ENCODE data around the gene TMEM91. TPM values are rescaled to one million over a fixed set of nuclear protein-coding genes. Genes with fewer than 3 reads are reported as not detected.

TMEM91 gene
- total and polyA plus RNA-seq, 9 of the 15 experiments (the other 6 are each of a cell fraction or from before 2014, with no cell fraction given): 1.2 to 5.2 (median 2.7) TPM

GRCh38 chr19:41352609-41353465, 23.5 kb upstream of the TMEM91 start (continued):
- TF ChIP-seq IRF1 (CRISPR knock-in tag; IDR thresholded peaks at IDR 0.05; ENCODE audit: borderline replicate concordance): no peak; the same call in 1 of the 2 replicates
- no peak for TF ChIP-seq DDX20 (tag; IDR thresholded peaks at IDR 0.05; ENCODE audit: low read depth)
- TF ChIP-seq KLF1 (tag; IDR thresholded peaks at IDR 0.05): no peak
- TF ChIP-seq ZNF354B (CRISPR knock-in tag; IDR thresholded peaks at IDR 0.05): no peak
- no peak for TF ChIP-seq THAP12 (CRISPR knock-in tag; IDR thresholded peaks at IDR 0.05)
- TF ChIP-seq, protein P1, sequence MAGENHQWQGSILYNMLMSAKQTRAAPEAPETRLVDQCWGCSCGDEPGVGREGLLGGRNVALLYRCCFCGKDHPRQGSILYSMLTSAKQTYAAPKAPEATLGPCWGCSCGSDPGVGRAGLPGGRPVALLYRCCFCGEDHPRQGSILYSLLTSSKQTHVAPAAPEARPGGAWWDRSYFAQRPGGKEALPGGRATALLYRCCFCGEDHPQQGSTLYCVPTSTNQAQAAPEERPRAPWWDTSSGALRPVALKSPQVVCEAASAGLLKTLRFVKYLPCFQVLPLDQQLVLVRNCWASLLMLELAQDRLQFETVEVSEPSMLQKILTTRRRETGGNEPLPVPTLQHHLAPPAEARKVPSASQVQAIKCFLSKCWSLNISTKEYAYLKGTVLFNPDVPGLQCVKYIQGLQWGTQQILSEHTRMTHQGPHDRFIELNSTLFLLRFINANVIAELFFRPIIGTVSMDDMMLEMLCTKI (IDR thresholded peaks at IDR 0.05; ENCODE audit: partially characterized antibody): no peak
- TF ChIP-seq ZNF316 (IDR thresholded peaks at IDR 0.05): no peak
- TF ChIP-seq, protein P2, sequence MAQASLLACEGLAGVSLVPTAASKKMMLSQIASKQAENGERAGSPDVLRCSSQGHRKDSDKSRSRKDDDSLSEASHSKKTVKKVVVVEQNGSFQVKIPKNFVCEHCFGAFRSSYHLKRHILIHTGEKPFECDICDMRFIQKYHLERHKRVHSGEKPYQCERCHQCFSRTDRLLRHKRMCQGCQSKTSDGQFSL (CRISPR knock-in tag; IDR thresholded peaks at IDR 0.05): 0 out of 2 replicates have a peak, but pooled peaks have one; percentile 46
- TF ChIP-seq, protein P2 (tag; IDR thresholded peaks at IDR 0.05): no peak
- no peak for TF ChIP-seq ZNF830 (CRISPR knock-in tag; IDR thresholded peaks at IDR 0.05)
- TF ChIP-seq, protein P3, sequence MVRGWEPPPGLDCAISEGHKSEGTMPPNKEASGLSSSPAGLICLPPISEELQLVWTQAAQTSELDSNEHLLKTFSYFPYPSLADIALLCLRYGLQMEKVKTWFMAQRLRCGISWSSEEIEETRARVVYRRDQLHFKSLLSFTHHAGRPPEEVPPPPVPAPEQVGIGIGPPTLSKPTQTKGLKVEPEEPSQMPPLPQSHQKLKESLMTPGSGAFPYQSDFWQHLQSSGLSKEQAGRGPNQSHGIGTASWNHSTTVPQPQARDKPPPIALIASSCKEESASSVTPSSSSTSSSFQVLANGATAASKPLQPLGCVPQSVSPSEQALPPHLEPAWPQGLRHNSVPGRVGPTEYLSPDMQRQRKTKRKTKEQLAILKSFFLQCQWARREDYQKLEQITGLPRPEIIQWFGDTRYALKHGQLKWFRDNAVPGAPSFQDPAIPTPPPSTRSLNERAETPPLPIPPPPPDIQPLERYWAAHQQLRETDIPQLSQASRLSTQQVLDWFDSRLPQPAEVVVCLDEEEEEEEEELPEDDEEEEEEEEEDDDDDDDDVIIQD (CRISPR knock-in tag; IDR thresholded peaks at IDR 0.05): no peak
- no peak for TF ChIP-seq ZBTB17 (CRISPR knock-in tag; IDR thresholded peaks at IDR 0.05)
- TF ChIP-seq SMC3 (conservative IDR thresholded peaks at IDR 0.05; ENCODE audit: insufficient read depth, low read depth, low read length): no peak
- TF ChIP-seq RBFOX2 (IDR thresholded peaks at IDR 0.05; ENCODE audit: low read depth, low read length): peak; percentile 79
- TF ChIP-seq RBM17 (IDR thresholded peaks at IDR 0.05; ENCODE audit: borderline replicate concordance, low read depth, low read length): no peak
- TF ChIP-seq, protein P4, sequence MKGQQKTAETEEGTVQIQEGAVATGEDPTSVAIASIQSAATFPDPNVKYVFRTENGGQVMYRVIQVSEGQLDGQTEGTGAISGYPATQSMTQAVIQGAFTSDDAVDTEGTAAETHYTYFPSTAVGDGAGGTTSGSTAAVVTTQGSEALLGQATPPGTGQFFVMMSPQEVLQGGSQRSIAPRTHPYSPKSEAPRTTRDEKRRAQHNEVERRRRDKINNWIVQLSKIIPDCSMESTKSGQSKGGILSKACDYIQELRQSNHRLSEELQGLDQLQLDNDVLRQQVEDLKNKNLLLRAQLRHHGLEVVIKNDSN (CRISPR knock-in tag; IDR thresholded peaks at IDR 0.05): peak; percentile 50
- TF ChIP-seq, protein P5, sequence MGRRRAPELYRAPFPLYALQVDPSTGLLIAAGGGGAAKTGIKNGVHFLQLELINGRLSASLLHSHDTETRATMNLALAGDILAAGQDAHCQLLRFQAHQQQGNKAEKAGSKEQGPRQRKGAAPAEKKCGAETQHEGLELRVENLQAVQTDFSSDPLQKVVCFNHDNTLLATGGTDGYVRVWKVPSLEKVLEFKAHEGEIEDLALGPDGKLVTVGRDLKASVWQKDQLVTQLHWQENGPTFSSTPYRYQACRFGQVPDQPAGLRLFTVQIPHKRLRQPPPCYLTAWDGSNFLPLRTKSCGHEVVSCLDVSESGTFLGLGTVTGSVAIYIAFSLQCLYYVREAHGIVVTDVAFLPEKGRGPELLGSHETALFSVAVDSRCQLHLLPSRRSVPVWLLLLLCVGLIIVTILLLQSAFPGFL (CRISPR knock-in tag; IDR thresholded peaks at IDR 0.05): no peak

All from K562 (cell line).